GM12872 (cell line): ENCODE measurements around the gene RSRC2.

Source experiments
- CTCF ChIP-seq: IDR thresholded peaks from 3 replicates; pipeline ENCODE4 v1.5.1; 2011; ENCODE audit warnings: low read depth, mild to moderate bottlenecking, low read length, moderate library complexity; ENCODE audit not compliant: insufficient read depth

The RSRC2 gene

DNA sequence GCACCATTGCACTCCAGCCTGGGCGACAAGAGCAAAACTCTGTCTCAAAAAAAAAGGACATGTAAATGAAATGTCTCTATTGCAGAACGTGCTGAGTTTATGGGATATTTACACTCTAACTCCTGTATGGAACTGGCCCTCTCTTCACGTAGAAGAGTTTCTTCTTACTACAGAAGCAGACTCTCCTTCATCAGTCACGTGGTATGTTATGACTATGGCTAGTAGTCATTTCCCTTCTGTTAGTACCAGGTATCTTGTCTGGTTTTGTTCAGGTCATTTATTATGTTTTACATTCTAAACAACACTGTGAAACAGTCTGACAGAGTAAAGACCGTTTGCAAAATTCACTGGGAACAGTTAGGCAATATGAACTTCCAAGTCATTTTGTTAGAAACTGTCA lies 20.6 kb upstream of the RSRC2 start:
- TF ChIP-seq CTCF: no peak

DNA sequence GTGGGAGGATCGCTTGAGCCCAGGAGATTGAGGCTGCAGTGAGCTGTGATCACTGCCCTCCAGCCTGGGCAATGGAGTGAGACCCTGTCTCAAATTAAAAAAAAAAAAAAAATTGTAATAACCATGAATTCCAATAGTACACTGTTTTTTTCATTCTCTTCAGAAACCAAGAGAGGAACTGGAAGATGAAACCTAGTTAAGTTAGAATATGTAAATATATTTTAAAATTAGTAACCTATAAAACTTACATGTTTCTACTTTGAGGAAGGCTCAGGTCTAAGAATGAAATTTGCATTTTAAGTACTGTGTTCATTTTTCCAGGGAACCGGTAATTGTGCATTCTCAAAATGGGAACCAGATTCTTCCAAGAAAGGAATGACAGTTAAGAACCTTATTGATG lies 19.1 kb upstream of the RSRC2 start:
- no peak for TF ChIP-seq CTCF

DNA sequence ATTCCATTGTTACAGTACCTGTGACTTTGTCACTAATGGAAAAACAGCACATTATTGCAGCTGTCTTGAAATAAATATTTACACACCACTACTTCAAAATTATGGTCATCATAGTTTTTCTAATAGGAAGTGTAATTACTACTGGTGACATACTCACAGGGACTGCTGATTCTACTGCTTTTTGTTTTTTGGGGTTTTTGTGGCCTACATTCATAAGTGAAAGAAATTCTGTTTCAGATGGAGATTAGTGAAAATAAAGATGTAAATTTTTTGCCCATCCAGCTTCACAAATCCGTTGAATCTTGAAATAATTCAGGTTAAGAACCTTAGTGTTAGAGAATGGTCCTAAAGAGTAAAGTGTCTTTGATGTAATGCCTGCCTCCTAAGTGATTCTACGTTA lies 17.8 kb upstream of the RSRC2 start:
- TF ChIP-seq CTCF: no peak

DNA sequence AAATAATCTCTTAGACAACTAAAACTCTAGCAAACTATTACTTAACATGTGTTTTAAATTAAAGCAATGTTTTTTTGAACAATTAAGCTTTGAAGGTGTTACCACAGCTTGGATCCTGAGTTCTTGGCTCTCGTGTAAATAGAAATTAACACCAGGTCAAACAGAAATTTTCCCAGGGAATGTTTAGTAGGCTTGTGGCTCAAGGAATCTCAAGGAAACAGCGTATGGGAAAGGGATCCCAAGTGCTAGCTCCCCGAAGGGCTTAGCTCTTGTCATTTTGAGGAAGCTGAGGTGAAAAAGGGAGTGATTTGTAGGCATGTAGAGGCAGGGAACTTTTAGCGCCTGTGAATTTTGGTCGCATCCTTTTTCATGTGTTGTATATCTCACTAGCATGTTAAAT lies 11.8 kb upstream of the RSRC2 start:
- no peak for TF ChIP-seq CTCF

DNA sequence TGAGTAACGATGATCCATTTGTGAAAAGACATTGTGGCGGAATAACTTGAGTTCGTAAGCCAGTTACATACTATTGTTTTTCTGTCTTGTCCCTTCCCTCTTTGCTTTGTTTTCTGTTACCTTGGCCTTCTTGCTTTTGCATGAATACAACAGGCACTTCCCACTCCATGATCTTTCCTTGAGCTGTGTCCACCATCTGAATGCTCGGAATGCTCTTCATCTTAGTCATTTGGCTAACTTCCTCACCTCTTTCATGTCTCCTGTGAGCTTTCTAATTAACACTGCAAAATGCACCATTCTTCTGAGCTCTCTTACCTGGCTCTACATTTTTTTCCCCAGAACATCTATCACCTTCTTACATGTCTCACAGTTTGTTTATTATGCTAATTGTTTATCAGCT lies 10.3 kb upstream of the RSRC2 start:
- TF ChIP-seq CTCF: no peak

- TF ChIP-seq CTCF: no peak
Observed at GRCh38 chr12:122533856-122534255, 7.1 kb upstream of the RSRC2 start.

- no peak for TF ChIP-seq CTCF
Observed at GRCh38 chr12:122528992-122529391, 2.3 kb upstream of the RSRC2 start.

DNA sequence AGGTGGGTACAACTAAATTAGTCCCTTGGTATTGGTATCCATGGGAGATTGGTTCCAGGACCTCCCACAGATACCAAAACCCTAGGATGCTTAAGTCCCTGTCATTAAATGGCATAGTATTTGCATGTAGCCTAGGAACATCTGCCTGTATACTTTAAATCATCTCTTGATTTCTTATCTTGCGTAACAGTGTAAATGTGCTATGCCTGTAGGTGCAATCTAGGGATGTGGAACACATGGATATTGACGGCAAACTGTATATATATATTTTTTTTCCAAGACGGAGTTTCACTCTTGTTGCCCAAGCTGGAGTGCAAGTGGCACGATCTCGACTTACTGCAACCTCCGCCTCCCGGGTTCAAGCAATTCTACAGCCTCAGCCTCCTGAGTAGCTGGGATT lies 1.8 kb upstream of the RSRC2 start:
- no peak for TF ChIP-seq CTCF
